WTC11 (cell line): ENCODE results near the gene EMILIN1. TPM values are rescaled to one million over a fixed set of nuclear protein-coding genes. Genes with fewer than 3 reads are reported as not detected.

Experiments used
- ATAC-seq: fragments of 200-7000 bp; cut with Tn5 transposase; 2 replicates; pipeline ENCODE4 v1.10.0; 2021; ENCODE audit warnings: mild to moderate bottlenecking, moderate library complexity
- CTCF ChIA-PET: fragments of 300-600 bp; sonication (Branson Sonifier 250); formaldehyde crosslinking; loops from one replicate; lab custom pipeline; 2021; ENCODE audit warnings: antibody characterized with exemption; lab: Charles Lee
- POLR2A ChIA-PET: fragments of 350-600 bp; sonication (Branson Sonifier 250); formaldehyde crosslinking; loops from one replicate; lab custom pipeline; 2021; ENCODE audit warnings: antibody characterized with exemption; lab: Charles Lee
- DNase-seq: peaks from one replicate; pipeline ENCODE4 v3.0.0; 2021; ENCODE audit warnings: low spot score
- H3K27ac Mint-ChIP-seq: 2 replicates; pipeline ENCODE4 v1.8.0; 2021; ENCODE audit warnings: mixed read lengths
- H3K27me3 Mint-ChIP-seq: 2 replicates; pipeline ENCODE4 v1.8.0; 2021; ENCODE audit warnings: low read depth, mild to moderate bottlenecking, moderate library complexity, mixed read lengths
- H3K36me3 Mint-ChIP-seq: 2 replicates; pipeline ENCODE4 v1.8.0; 2021; ENCODE audit warnings: mixed read lengths
- H3K4me1 Mint-ChIP-seq: 2 replicates; pipeline ENCODE4 v1.8.0; 2022; ENCODE audit warnings: mixed read lengths
- H3K4me3 Mint-ChIP-seq: 2 replicates; pipeline ENCODE4 v1.8.0; 2021; ENCODE audit warnings: mild to moderate bottlenecking, moderate library complexity, mixed read lengths
- H3K9me3 Mint-ChIP-seq: 2 replicates; pipeline ENCODE4 v1.8.0; 2021; ENCODE audit warnings: mixed read lengths
- AR ChIP-seq: fragments of 250-450 bp; sonication (Bioruptor Pico); IDR thresholded peaks from 2 replicates; pipeline ENCODE4 v1.9.0; 2021; ENCODE audit warnings: mild to moderate bottlenecking
- CREB1 ChIP-seq: sonication (generic); formaldehyde crosslinking; IDR thresholded peaks from 2 replicates; pipeline ENCODE4 v1.8.0; 2023; ENCODE audit warnings: mild to moderate bottlenecking, missing genetic modification reagents
- ELF4 ChIP-seq: sonication (generic); formaldehyde crosslinking; IDR thresholded peaks from 2 replicates; pipeline ENCODE4 v1.8.1; 2022; ENCODE audit warnings: low read depth, mild to moderate bottlenecking, moderate library complexity, missing genetic modification reagents
- GRHL2 ChIP-seq: fragments of 250-450 bp; sonication (Bioruptor Pico); IDR thresholded peaks from 2 replicates; pipeline ENCODE4 v1.8.0; 2022; ENCODE audit warnings: mild to moderate bottlenecking, moderate library complexity; ENCODE audit not compliant: insufficient replicate concordance, severe bottlenecking
- MAX ChIP-seq: sonication (generic); formaldehyde crosslinking; IDR thresholded peaks from 2 replicates; pipeline ENCODE4 v1.8.0; 2022; ENCODE audit warnings: mild to moderate bottlenecking, missing genetic modification reagents
- NFYB ChIP-seq: sonication (generic); formaldehyde crosslinking; conservative IDR thresholded peaks from 2 replicates; pipeline ENCODE4 v1.8.0; 2022; ENCODE audit warnings: low read depth, missing genetic modification reagents
- NR2C2 ChIP-seq: sonication (generic); formaldehyde crosslinking; IDR thresholded peaks from 2 replicates; pipeline ENCODE4 v1.8.0; 2022; ENCODE audit warnings: mild to moderate bottlenecking, missing genetic modification reagents
- SMAD3 ChIP-seq: sonication (generic); formaldehyde crosslinking; IDR thresholded peaks from 2 replicates; pipeline ENCODE4 v1.8.0; 2022; ENCODE audit warnings: missing genetic modification reagents, mild to moderate bottlenecking, borderline replicate concordance
- TEAD4 ChIP-seq: sonication (generic); formaldehyde crosslinking; IDR thresholded peaks from 2 replicates; pipeline ENCODE4 v1.8.0; 2022; ENCODE audit warnings: mild to moderate bottlenecking, missing genetic modification reagents
- USF2 ChIP-seq: sonication (generic); formaldehyde crosslinking; IDR thresholded peaks from 2 replicates; pipeline ENCODE4 v1.8.1; 2023; ENCODE audit warnings: mild to moderate bottlenecking, missing genetic modification reagents, moderate library complexity
- ZNF138 ChIP-seq: sonication (generic); formaldehyde crosslinking; conservative IDR thresholded peaks from 2 replicates; pipeline ENCODE4 v1.8.1; 2022; ENCODE audit warnings: mild to moderate bottlenecking, moderate library complexity, missing genetic modification reagents
- ZNF232 ChIP-seq: sonication (generic); formaldehyde crosslinking; IDR thresholded peaks from 2 replicates; pipeline ENCODE4 v1.8.0; 2022; ENCODE audit warnings: mild to moderate bottlenecking, missing genetic modification reagents
- total RNA-seq: library from RNA; stranded (reverse); gene quantifications from 3 replicates; pipeline ENCODE4 v1.2.3, GENCODE V29; 2021
- TF ChIP-seq, protein P1 (sequence below): fragments of 250-450 bp; sonication (Bioruptor Pico); IDR thresholded peaks from 2 replicates; pipeline ENCODE4 v1.8.0; 2021; ENCODE audit warnings: mild to moderate bottlenecking
- TF ChIP-seq, protein P2 (sequence below): fragments of 250-450 bp; sonication (Bioruptor Pico); conservative IDR thresholded peaks from 2 replicates; pipeline ENCODE4 v1.9.0; 2021; ENCODE audit warnings: mild to moderate bottlenecking
- TF ChIP-seq, protein P3 (sequence below): sonication (generic); formaldehyde crosslinking; IDR thresholded peaks from 2 replicates; pipeline ENCODE4 v1.8.0; 2023; ENCODE audit warnings: mild to moderate bottlenecking, missing genetic modification reagents
- TF ChIP-seq, protein P4 (sequence below): sonication (generic); formaldehyde crosslinking; IDR thresholded peaks from 2 replicates; pipeline ENCODE4 v1.8.1; 2022; ENCODE audit warnings: low read depth, missing genetic modification reagents, borderline replicate concordance

The EMILIN1 gene
- total RNA-seq, 1 experiment from 2014 or later, result 3.5 TPM

GRCh38 chr2:27099334-27099955 lies 21.0 kb downstream of the EMILIN1 start (continued):
- no peak for TF ChIP-seq NFYB (CRISPR knock-in tag)
- TF ChIP-seq MAX (CRISPR knock-in tag), result no peak
- TF ChIP-seq, protein P1, sequence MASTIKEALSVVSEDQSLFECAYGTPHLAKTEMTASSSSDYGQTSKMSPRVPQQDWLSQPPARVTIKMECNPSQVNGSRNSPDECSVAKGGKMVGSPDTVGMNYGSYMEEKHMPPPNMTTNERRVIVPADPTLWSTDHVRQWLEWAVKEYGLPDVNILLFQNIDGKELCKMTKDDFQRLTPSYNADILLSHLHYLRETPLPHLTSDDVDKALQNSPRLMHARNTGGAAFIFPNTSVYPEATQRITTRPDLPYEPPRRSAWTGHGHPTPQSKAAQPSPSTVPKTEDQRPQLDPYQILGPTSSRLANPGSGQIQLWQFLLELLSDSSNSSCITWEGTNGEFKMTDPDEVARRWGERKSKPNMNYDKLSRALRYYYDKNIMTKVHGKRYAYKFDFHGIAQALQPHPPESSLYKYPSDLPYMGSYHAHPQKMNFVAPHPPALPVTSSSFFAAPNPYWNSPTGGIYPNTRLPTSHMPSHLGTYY, result no peak
- TF ChIP-seq, protein P2, sequence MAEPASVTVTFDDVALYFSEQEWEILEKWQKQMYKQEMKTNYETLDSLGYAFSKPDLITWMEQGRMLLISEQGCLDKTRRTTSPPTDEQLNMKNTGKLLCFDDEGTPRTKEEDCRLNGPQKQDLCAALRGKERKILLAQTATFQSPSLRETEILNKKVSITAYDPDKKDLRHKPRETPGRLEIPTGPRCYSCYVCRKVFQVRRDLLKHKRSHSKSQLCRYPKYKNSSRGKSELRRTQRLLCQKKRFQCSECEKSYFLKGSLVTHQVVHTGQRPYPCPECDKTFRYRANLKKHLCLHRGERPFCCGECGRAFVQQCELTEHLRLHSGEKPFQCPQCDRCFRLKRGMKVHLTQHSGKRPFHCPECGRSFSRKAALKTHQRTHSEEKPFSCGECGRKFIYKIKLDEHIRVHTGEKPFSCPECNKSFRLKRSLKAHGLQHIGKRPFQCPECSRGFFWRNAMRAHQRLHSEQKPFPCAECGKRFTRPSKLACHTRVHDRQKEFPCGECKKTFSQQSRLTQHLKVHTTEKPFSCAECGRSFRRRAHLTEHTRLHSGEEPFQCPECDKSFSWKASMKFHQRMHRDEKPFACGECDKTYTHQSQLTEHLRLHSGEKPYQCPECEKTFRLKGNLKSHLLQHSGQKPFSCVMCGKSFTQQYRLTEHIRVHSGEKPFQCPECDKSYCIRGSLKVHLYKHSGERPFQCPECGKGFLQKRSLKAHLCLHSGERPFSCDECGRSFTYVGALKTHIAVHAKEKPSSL (CRISPR knock-in tag), result no peak

DNA sequence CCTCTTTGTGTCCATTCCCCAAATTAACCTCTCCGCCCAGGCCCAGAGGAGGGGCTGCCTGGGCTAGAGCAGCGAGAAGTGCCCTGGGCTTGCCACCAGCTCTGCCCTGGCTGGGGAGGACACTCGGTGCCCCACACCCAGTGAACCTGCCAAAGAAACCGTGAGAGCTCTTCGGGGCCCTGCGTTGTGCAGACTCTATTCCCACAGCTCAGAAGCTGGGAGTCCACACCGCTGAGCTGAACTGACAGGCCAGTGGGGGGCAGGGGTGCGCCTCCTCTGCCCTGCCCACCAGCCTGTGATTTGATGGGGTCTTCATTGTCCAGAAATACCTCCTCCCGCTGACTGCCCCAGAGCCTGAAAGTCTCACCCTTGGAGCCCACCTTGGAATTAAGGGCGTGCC lies 21.6 kb downstream of the EMILIN1 start:
- no peaks in the 10 kb centered on the region for H3K9me3 Mint-ChIP-seq
- H3K4me3 Mint-ChIP-seq, result no peak overlapping the region
- no peak for TF ChIP-seq CREB1 (CRISPR knock-in tag)
- TF ChIP-seq USF2 (CRISPR knock-in tag), result no peak
- TF ChIP-seq, protein P3, sequence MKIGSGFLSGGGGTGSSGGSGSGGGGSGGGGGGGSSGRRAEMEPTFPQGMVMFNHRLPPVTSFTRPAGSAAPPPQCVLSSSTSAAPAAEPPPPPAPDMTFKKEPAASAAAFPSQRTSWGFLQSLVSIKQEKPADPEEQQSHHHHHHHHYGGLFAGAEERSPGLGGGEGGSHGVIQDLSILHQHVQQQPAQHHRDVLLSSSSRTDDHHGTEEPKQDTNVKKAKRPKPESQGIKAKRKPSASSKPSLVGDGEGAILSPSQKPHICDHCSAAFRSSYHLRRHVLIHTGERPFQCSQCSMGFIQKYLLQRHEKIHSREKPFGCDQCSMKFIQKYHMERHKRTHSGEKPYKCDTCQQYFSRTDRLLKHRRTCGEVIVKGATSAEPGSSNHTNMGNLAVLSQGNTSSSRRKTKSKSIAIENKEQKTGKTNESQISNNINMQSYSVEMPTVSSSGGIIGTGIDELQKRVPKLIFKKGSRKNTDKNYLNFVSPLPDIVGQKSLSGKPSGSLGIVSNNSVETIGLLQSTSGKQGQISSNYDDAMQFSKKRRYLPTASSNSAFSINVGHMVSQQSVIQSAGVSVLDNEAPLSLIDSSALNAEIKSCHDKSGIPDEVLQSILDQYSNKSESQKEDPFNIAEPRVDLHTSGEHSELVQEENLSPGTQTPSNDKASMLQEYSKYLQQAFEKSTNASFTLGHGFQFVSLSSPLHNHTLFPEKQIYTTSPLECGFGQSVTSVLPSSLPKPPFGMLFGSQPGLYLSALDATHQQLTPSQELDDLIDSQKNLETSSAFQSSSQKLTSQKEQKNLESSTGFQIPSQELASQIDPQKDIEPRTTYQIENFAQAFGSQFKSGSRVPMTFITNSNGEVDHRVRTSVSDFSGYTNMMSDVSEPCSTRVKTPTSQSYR (CRISPR knock-in tag), result no peak
- no peak for TF ChIP-seq AR (CRISPR knock-in tag)
- TF ChIP-seq TEAD4 (CRISPR knock-in tag), result no peak
- no peak for TF ChIP-seq NR2C2 (CRISPR knock-in tag)
- TF ChIP-seq ZNF138 (CRISPR knock-in tag), result no peak
- no peak for TF ChIP-seq SMAD3 (CRISPR knock-in tag)
- TF ChIP-seq, protein P4, sequence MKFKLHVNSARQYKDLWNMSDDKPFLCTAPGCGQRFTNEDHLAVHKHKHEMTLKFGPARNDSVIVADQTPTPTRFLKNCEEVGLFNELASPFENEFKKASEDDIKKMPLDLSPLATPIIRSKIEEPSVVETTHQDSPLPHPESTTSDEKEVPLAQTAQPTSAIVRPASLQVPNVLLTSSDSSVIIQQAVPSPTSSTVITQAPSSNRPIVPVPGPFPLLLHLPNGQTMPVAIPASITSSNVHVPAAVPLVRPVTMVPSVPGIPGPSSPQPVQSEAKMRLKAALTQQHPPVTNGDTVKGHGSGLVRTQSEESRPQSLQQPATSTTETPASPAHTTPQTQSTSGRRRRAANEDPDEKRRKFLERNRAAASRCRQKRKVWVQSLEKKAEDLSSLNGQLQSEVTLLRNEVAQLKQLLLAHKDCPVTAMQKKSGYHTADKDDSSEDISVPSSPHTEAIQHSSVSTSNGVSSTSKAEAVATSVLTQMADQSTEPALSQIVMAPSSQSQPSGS, result no peak
- no peak for TF ChIP-seq GRHL2 (CRISPR knock-in tag)
- no peak for TF ChIP-seq ZNF232 (CRISPR knock-in tag)
- no peak for TF ChIP-seq ELF4 (CRISPR knock-in tag)
- TF ChIP-seq MAX (CRISPR knock-in tag), result no peak
- H3K27ac Mint-ChIP-seq, result no peak overlapping the region
- ChIA-PET CTCF (interaction anchor here (1.0 to 3.9 kb wide), 8 partner anchors 12 to 202 kb away, joined by 3 to 39 read pairs (median 12); partner anchors contain the start of genes KHK and PREB), POLR2A (no interaction called here)
- no peaks in the 10 kb centered on the region for H3K36me3 Mint-ChIP-seq
- 0 out of 2 replicates have a peak, but pooled peaks cover 2% of the 10 kb centered on the region for H3K27me3 Mint-ChIP-seq
- peaks cover 6% of the 10 kb centered on the region for H3K4me1 Mint-ChIP-seq
- no peak for ATAC-seq
- no peak for DNase-seq
